CD4-positive, alpha-beta T cell treated with Interleukin-6 for 4 hours (primary cell): ENCODE results near the gene TRIM45.
"Not testable (repeated sequence)": the region's sequence is repeated elsewhere in the genome, so short reads cannot be mapped to it uniquely, and the experiment has no call there.

Source experiments
- DNase-seq: peaks from one replicate; pipeline ENCODE4 v3.0.0-alpha.2; 2020; ENCODE audit warnings: mixed read lengths

Gene TRIM45

DNA sequence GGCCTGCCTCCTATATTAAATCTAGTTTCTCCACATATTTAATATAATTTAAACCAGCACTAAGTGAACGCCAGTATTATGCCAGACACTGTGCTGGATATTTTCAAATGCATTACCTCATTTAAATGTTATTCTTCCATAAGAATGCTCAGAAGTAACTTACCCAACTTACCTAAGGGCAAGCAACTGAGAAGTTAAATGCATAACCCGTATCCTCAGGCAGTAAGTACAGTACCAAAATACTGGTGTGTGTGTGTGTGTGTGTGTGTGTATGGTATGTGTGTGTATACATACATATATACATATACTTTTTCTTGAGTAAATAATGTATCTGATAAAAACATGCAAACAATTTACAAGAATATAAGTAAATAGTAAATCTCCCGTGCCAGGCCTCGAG, 9.0 kb upstream of the TRIM45 start:
- no peak for DNase-seq

DNA sequence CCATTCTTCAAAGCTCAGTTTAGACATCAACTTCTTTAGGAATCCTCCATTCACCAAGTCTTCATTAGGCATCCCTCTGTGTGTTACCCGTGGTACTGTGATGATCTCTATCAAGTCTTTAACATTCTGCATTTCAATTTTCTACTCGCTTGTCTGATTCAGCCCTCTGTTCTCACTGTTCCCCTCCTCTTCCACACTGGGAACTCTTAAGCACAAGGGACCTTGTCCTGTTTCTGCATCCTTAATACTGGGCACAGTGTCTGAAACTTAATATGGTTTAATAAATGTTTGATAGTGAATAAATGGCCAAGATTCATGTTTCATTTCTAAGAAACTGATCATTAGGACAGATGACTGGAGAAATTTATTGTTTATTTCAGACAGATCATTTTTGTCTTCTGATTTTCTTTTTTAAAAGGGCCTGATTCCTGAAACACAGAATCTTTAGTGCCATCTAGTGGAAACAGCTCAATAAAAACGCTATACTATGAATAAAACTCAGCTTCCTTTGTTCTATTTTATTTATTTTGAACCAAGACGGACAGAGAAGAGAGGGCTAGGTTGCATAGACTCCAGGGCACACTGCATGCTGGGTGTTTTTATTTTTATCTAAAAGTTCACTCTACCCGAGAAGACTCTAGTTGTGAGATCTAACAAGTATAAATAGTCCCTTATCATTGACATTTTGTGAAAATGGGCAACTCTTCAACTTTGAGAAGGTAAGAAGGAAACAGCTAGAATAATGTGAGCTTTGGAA, 7.0 kb upstream of the TRIM45 start:
- DNase-seq: no peak

DNA sequence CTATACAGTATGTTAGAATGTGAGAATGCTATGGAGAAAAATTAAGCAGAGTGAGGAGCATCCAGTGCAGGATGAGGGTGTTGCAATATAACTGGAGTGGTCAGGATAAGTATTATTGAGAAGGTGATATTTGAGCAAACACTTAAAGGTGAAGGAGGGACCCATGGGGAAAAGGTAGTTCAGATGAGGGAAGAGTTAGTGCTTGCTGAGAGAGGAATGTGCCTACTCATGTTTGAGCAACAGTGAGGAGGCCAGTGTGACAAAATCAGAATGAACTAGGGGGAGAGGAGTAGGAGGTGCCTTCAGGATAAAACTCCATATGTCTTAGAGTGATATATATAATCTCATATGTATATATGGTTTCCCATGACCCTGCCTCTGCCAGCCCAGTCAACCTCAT, 6.2 kb upstream of the TRIM45 start:
- no peak for DNase-seq

DNA sequence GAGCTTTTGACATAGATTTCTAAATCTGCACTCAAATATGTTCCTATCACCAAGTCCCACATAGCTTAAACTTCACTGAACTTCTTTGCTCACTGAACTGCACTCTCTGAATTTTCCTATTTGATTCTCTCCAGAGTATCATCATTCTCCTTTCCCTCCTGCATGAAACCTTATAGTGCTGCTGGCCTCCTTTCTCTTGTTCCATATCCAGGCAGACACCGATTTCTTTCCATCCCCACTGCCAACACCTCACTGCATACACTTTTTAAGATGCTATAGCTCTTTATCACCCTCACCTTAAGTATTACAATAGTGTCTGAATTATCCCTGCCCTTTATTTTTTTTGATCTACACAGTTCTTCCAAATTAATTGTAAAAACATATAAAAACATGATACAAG, 3.1 kb upstream of the TRIM45 start:
- no peak for DNase-seq

DNA sequence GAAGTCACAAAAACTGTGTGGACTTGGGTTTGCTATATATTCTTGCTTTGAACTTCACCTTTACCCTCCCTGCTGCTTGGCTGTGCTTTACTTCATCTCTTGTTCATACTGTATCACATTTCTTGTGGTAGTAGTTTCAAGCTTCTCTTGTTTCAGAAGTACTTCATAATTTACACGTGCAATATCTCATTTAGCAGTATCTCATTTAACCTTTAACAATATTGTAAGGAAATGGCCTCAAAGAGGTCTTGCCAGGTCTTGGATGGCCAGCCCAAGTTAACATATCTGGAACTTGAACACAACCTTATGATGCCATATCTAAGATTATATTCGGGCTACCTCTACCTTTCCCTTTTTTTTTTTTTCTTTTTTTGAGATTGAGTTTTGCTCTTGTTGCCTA, 1.7 kb upstream of the TRIM45 start:
- DNase-seq: no peak

DNA sequence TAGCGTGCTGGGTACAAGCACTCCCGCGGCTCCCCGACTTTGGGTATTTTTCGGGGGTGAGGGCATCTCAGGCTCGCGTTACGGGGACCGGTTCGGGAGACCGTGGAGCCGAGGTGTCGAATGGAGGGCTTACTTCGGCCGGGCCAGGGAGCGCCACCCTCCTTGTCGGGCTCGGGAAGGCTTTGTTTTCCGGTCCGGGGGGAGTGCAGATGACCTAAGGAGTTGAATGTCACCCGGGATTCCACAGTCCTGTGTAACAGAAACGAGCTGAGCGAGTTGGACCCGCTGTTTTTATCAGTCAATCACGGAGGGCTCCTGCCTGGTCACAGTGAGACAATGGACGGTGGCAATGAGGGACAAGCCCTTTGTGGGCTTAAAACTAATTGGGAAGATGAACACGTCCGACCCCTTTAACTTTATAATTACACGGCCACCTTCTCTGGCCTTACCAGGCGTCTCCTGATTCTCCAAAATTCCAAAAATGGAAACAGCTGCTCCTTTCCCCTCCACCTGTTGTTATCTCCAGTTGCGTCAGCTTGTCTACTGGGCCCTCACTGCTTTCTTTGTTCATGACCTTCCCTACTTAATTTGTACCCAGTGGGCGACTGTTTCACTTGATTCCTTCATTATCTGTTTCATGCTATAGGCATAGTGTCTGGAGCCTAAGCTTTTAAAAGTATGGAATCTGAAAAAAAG, 929 bp upstream of the TRIM45 start:
- DNase-seq: no peak

DNA sequence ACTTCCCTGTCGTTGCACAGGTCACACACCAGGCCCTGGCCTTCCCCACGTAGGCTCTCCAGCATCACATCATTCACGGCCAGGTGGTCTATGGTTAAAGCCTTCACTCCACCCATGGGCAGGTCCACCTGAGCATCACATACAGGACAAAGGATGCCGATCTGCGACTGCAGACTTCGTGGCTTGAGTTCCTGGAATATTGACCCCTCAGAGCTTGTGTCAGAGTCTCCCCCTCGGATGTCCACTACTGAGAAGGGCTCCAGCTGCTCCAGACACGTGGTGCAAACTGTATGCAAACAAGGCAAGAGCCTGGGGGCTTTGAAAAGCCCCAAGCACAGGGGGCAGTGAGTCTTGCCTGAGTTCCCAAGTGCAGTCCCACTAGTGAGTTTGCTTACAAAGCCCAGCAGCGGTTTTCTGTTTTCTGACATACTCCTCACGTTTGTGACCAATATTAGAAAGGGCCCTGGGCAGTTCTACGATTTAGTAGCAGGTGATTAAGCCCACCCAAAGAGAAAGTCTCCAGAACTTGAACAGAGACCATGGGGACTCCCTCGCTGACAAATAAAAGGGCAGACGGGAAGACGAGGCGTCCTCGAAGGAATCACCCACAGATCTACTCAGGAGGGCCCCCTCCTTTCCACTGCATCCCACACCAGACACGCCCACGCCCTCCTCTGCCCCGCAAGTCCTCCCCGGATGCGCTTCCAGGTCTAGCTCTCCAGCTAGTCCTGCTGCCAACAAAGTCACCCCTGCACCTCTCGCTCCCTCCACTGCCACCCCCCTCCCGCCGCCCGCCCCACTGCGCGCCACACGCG, 568 bp downstream of the TRIM45 start:
- no peak for DNase-seq

DNA sequence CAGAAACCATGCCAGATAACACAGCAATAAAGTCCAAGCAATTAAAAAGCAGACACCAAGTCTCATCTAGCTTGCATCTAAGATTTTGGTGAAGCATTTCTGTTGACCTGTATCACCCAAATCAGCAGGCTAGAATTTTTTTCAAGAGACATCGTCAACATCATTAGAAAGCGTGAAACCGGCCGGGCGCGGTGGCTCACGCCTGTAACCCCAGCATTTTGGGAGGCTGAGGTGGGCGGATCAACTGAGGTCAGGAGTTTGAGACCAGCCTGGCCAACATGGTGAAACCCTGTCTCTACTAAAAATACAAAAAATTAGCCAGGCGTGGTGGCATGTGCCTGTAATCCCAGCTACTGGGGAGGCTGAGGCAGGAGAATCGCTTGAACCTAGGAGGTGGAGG, 2.4 kb downstream of the TRIM45 start:
- DNase-seq: not testable (repeated sequence)

DNA sequence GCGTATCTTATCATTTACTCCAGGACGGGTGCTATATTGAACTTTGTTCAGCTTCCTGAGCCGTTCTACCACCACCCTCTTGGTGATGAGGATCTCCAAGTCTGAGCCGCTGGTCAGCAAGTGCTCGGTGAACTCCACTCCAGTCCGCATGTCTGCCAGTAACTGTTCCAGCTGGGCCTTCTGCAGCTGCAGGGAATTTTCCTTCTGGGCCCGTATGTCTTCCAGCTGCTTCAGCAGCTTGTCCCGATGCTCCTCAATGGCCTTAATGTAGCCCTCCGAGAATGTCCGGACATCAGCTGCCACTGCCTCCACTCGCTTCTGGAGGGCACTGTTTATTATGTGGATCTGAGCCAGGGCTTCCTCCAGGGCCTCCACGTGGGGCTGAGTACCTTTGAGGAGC, 3.4 kb downstream of the TRIM45 start:
- no peak for DNase-seq

DNA sequence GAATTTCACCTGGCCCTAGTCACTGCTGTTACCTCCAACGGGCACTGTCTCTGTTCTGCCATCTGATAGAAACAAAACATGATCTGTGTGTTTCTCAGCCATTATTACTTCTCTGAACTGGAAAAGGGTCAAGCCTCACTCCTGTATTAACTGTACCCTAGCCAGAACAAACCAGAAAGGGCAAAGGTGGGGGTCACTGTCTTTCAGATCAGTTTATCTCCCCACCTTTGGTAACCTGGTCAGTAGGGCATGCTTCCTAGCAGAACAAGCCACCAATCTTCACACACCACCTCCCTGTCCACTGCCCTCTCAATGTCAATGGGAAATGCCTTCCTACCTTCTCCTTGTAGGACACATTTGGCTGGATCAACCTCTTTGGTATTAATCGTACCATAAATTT, 3.9 kb downstream of the TRIM45 start:
- no peak for DNase-seq

DNA sequence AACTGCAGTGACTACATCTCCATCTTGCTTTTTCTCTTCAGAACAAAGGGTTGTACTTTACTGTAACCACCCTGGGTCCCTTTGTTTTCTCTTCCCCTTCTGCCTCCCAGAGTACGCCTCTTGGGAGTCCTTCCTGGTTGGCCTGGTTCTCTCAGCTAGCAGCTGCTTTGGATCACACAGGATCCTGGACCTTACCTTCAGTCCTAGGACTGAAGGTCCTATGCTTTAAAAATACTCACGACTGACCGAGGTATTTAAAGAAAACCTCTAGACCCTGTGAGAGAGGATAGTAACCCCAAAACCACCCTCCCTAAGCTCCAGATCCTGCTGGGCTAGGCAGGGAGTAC, 4.8 kb downstream of the TRIM45 start:
- DNase-seq: no peak

DNA sequence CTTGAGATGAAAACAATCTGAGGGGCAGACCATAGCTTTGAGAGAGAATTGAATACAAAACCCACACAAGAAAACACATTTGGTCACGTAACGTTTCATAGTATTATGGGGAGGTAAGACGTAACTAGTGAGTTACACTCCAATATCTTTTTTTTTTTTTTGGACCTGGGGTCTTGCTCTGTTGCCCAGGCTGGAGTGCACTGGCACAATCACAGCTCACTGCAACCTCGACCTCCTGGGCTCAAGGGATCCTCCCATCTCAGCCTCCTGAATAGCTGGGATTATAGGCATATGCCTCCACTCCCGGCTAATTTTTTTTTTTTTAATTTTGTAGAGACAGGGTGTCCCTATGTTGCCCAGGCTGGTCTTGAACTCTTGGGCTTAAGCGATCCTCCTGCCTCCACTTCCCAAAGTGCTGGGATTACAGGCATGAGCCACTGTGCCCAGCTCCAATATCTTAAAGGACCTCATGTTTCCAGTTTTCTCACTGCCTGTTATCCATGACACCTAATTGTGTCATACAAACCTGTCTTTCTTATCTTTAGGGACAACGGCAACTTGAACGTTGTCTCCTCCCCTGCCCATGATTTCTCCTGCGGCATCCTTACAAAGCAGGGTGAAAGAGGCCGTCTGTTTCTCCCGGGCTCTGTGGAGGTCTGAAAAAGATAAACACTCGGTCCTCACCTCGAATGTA, 5.3 kb downstream of the TRIM45 start:
- DNase-seq: no peak

DNA sequence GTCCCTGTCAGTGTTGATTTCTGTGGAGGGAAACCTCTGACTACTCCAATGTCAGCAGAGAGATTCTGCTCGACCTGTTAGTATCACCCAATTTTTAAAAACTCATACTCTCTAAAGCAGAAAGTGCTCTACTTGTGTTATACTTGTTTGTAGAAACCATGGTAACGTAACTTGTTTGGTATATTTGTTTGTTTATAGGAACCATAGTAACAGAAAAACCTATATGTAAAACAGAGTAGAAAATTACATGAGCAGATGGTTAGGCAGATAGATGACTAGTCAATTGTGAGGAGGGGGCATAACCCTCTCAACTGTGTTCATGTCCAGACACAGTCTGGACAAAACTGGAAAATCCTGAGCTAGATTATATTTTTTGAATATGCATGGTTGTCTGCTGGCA, 6.7 kb downstream of the TRIM45 start:
- no peak for DNase-seq

DNA sequence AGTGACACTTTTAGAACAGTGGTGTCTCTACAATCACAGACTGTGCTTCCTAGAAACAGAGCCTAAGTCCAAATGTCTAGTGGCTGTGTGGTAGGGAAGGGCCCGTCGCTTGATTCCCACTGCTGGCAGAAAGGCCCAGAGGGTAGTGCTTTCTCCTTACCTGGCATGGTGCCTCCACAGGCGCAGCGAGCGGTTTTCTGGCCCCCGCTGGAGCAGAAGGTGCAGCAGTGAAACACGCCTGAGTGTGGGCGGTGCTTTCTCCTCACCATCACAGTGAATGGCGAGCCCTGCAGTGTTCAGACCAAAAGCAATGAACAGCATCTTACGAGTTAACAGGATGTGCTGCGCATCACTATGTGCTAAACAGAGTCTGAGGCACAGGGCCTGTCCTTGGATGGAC, 8.3 kb downstream of the TRIM45 start:
- no peak for DNase-seq

DNA sequence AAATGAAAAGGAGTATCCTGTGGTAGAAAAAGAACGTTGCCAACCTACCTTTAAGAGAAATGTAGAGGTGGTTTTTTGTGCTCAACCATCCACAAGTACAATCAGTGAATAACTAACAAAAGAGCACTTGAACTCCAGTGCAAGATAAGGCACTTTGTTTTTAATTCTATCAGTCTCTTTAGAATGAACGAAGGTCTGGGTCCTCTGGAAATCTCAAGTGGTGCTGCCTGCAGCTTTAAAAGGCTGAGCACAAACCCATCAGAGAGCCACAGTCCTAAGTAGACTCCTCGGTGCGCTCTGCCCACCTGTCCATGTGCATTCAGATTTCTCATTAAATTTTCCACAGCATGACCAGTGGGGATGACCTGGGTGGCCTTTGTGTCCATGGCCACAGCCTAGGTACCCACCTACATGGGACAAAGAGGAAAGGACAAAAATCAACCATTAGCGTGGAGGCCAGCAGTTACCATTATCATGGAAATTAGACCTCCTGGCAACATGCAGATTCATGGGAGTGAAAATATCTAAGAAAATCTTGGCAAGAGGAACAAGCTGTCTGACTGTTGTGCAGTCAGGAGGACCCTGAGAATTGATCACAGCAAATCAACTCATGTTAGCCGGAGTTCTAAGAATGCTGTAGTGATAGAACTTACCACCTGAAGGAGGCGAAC, 9.4 kb downstream of the TRIM45 start:
- no peak for DNase-seq

DNA sequence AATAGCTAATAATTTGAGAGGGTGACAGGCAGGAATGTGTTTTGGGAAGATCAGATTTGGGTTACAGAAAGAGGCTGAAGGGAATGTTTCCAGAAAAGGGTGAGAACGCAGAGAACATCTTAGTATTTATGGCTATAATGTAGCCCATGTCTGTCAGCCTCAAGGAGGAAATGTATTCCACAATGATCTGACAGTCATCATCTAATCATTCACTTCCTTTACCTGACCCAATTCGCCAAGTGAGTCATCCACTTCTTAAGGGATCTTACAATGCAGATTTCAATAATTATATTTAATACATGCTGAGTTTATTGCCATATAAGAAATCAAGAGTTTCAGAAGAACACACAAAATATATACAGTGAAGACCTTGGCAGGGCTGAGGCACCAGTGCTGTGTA, 10.8 kb downstream of the TRIM45 start:
- no peak for DNase-seq

DNA sequence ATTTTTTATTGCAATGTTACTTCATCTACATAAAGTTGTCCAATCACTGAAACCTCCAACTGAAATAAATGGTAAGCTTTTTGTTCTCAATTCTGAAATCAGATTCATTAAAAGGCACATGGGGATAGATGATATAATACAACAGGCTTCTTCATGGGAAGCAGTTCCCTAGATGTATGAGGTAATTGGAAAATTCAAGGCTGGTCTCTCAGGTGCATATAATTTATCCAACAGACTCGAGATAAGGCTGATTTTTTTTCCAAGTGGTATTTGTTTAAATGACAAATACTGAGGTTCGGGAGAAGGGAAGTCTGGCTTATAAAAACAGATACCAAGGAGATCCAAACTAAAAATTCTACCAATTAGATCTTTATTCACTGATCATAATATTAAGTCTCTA, 14.2 kb downstream of the TRIM45 start:
- DNase-seq: no peak

DNA sequence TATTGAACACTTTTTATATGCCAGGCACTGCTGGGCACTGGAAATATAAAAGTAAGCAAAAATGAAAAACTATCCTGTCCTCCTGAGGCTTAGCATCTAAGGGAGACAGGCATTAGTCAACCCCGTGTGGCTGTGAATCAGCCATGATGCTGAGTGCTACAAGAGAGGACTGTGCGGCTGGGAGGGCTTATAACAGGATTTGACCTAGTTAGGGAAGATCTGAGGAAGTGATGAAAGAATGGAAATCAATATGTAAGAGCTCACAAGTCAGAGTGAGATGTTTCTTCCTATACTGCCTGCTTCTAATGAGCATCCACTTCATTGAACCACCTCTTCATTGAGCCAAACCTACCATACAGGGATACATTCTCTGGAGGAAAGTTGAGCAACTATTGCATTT, 15.1 kb downstream of the TRIM45 start:
- peak; percentile 27 for DNase-seq

DNA sequence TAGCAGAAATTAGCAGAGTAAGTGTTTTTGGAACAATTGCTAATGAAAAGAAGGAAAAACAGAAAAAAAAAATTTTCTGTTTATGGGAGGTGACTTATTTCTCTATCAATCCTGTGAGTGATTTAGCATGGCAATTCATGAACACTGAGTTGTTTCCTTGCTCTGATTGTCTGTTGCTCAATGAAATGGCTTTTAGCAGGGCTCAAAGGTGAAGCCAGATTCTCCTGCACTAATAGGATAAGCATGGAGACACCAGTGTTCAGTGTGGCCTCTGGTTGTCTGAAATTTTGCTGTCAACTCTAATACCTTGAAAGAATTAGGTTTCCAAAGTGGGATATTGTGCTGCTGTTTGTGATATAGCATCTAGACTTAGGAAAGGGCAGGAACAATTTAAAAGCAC, 15.8 kb downstream of the TRIM45 start:
- DNase-seq: no peak

DNA sequence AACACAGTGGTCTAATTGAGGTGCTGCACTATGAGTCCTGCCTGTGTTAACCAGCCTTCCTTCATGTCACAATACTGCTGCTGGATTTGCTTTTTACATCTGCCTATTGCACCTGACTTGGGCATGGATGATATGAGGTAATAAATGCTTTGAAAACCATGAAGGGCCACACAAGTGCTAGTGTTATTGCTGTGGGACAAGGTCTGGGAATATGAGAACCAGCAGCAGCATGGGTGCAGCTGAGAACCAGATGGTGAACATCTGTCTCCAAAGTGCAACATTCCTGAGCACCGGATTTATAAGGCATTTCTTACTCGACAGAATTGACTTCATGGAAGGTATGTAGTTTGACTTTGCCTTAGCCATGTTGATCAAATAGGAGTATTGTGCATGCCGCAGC, 16.6 kb downstream of the TRIM45 start:
- DNase-seq: no peak

DNA sequence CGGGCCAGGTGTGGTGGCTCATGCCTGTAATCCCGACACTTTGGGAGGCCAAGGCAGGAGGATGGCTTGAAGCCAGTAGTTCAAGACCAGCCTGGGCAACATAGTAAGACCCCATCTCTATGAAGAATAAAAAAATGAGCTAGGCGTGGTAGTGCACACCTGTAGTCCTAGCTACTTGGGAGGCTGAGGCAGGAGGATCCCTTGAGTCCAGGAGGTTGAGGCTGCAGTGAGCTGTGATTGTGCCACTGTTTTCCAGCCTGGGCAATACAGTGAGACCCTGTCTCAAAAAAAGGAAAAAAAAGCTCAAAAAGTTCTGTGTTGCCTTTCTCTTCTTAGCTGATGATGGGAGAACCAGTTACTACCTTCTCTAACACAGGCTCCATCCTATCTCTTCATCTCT, 19.7 kb downstream of the TRIM45 start:
- DNase-seq: not testable (repeated sequence)

DNA sequence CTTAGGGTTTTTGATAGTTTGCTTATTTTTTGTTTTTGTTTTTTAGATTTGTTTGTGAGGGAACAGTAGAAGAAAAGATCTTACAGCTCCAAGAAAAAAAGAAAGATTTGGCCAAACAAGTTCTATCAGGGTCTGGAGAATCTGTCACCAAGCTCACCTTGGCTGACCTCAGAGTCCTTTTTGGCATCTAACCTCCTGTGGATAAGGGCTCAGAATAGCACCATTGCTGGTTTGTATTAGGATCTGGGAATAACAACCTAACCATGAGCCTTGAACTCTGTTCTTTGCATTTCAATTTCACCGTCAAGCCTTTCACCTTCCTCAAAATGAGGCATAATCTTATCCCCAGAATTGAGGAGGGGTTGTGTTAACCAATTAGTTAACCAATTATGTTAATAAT, 20.2 kb downstream of the TRIM45 start:
- no peak for DNase-seq
